Erythroblast (primary cell): ENCODE measurements around the gene DNAI7.

Source experiments
- DNase-seq, 2 experiments: peaks; one replicate each; lab custom pipeline; 2025; lab: John Stamatoyannopoulos, UW
- GATA1 ChIP-seq: IDR thresholded peaks from 2 replicates; pipeline ENCODE4 v1.6.1; 2011; ENCODE audit warnings: low read depth, mild to moderate bottlenecking, control low read depth, low read length, moderate library complexity
- POLR2A ChIP-seq: IDR thresholded peaks from 2 replicates; pipeline ENCODE4 v1.6.1; 2011; ENCODE audit warnings: mild to moderate bottlenecking, low read length

The DNAI7 gene

GRCh38 chr12:25135531-25136154 lies 59.3 kb downstream of the DNAI7 start:
- peak; percentile 2 to 7 for DNase-seq
- no peak for TF ChIP-seq POLR2A
- no peak for TF ChIP-seq GATA1

- no peak for DNase-seq
- no peak for TF ChIP-seq GATA1
Measured at GRCh38 chr12:25131270-25131669, 63.7 kb downstream of the DNAI7 start.

GRCh38 chr12:25130741-25131188 lies 64.2 kb downstream of the DNAI7 start:
- TF ChIP-seq POLR2A = no peak
- TF ChIP-seq GATA1 = no peak
- peak; percentile 46 to 51 for DNase-seq

- peak; percentile 25 to 51 for DNase-seq
- no peak for TF ChIP-seq GATA1
- no peak for TF ChIP-seq POLR2A
Measured at GRCh38 chr12:25126746-25127145, 68.2 kb downstream of the DNAI7 start.

GRCh38 chr12:25126101-25126500 lies 68.9 kb downstream of the DNAI7 start:
- TF ChIP-seq POLR2A (no peak), GATA1 (no peak)
- no peak for DNase-seq

GRCh38 chr12:25124493-25124892 lies 70.5 kb downstream of the DNAI7 start:
- TF ChIP-seq GATA1 (no peak), POLR2A (no peak)
- no peak for DNase-seq

GRCh38 chr12:25123126-25123525 lies 71.8 kb downstream of the DNAI7 start:
- no peak for DNase-seq
- TF ChIP-seq GATA1 = no peak
- no peak for TF ChIP-seq POLR2A

- DNase-seq = no peak
- TF ChIP-seq GATA1 (no peak), POLR2A (no peak)
Measured at GRCh38 chr12:25121916-25122315, 73.0 kb downstream of the DNAI7 start.

- TF ChIP-seq GATA1 = no peak
- no peak for TF ChIP-seq POLR2A
- DNase-seq = no peak
Measured at GRCh38 chr12:25121110-25121509, 73.8 kb downstream of the DNAI7 start.

- TF ChIP-seq POLR2A = no peak
- no peak for TF ChIP-seq GATA1
- DNase-seq = no peak
Measured at GRCh38 chr12:25119020-25119419, 75.9 kb downstream of the DNAI7 start.

GRCh38 chr12:25115677-25116076 lies 79.3 kb downstream of the DNAI7 start:
- no peak for TF ChIP-seq GATA1
- DNase-seq = no peak

GRCh38 chr12:25113651-25114050 lies 81.3 kb downstream of the DNAI7 start:
- DNase-seq = no peak
- TF ChIP-seq GATA1 = no peak
- TF ChIP-seq POLR2A = no peak

GRCh38 chr12:25110260-25110659 lies 84.7 kb downstream of the DNAI7 start:
- TF ChIP-seq POLR2A = no peak
- no peak for TF ChIP-seq GATA1
- DNase-seq = no peak

GRCh38 chr12:25107920-25108319 lies 87.0 kb downstream of the DNAI7 start:
- DNase-seq = no peak
- TF ChIP-seq POLR2A = no peak
- TF ChIP-seq GATA1 = no peak

GRCh38 chr12:25106818-25107217 lies 88.1 kb downstream of the DNAI7 start:
- no peak for DNase-seq
- no peak for TF ChIP-seq GATA1
- no peak for TF ChIP-seq POLR2A
